GM11168 (cell line): ENCODE measurements around the gene ACVR1.

Experiments
- in situ Hi-C: fragments of 300-500 bp; cut with MboI; formaldehyde crosslinking; loops from one replicate; pipeline ENCODE4 v1.12.0; 2022; ENCODE audit warnings: low sequenced_read_pairs; ENCODE audit not compliant: unreplicated experiment

Gene ACVR1

DNA sequence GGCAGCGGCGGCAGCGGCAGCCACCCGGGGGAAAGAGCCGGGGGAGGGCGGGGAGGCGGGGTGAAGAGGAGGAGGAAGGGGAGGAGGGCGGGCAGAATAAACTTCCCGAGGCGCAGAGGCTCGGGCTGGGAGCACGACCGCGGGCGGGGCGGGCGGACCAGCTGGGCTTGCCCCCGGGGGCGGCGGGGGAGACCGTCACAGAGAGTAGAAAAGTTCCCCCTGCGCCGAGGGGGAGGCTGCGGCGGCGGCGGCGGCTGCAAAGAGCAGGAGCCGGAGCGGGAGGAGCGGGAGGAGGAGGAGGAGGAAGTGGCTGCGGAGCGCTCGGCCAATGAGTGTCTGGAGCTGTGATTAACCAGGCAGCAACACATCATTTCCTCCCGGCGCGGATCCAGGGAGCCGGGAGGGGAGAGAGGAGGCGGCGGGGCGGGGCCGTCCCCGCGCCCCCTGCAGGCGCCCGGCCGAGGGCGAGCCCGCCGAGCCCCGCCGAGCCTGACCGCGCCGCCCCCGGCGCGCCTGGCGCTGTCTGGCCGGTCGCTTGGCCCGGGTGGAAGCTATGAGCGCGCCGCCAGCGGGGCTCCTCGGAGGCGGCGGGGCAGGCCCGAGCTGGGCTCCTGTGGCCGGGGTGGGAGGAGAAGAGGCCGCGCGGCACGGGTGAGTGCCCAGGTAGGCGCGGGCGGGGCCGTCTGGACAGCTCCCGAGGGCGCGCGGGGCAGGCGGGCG is at the start of gene ACVR1:
ACVR1 (minus strand) TSS at position 265 of the 720 bp plus-strand sequence. CDS start 76,837 bp downstream, outside the sequence.
- in situ Hi-C loops, result no loop called here

DNA sequence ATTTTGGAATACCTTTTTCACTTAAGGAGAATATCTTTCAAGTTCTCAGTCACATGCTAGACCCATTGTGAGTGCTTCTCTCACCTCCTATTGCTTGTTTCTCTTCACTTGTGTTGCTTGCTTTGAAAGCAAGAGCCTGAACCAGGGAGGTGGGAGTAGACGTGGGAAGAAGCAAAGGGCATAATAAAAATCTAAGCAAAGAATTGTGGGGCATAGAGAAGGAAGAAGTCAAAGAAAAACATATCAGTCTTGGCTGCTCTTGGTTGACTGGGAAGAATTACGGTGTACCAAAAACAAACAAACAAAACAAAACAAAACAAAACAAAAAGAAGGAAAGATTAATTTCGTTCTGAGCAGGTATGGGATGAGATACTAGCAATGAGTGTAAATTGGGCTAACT is 48.9 kb upstream of the ACVR1 start:
- in situ Hi-C loops, result no loop called here

DNA sequence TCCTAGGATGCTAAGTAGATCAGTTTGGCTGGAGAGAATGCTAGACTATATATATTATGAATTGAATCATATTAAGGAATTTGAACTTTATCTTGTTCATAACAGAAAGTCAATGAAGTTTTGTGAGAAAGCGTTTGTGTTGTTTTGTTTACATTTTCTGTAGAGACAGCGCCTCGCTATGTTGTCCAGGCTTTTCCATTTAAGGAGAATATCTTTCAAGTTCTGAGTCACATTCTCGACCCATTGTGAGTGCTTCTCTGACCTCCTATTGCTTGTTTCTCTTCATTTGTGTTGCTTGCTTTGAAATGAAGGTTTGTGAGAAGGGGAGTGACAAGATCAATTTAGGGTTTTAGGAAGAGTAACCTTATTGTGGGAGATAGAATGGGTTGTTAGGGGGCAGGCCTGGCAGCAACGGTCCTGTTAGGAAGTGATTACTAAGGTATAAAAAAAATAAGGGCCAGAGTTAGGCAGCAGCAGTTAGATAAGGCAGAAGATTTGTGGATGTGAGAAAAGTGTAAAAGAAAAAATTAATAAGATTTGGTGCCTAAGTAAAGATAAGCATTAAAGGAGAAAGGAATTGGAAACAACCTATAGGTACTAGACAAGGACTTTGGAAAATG is 47.6 kb upstream of the ACVR1 start:
- in situ Hi-C loops, result no loop called here

DNA sequence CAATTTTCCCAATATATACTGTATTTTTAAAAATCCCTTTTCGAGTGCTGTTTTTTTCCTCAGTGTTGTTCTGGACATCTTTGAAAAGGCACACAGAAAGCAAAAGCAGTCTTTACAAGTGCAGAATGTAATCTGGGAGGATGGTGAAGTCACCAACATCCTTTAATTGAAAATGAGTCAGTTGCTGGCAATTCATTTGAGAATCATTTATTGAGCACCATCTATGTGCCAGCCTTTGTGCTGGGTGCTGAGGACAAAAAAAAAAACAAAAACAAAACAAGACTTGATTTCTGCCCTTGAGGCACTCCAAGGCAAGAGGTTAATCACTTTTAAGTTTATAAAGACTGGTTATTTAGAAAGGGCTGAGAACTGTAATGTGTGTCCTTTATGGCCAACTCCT is 46.7 kb upstream of the ACVR1 start:
- in situ Hi-C loops, result no loop called here

DNA sequence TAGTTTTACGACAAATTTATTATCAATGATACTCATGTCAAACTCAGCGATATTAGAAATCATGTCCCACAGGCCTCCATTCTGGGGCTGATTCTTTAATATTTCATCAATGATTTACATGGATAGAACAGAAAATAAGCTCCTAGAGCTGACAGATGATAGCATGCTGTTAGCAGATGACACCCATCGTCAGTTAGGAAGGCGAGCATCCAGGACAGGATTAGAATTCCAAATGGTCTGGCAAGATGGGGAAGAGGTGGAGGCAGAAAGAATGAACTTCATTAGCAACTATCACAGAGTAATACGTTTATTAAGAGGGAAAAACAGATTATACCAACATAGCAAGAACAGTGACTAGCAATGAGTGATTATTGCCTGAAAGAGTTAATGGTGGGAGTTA is 46.2 kb upstream of the ACVR1 start:
- in situ Hi-C loops, result no loop called here

DNA sequence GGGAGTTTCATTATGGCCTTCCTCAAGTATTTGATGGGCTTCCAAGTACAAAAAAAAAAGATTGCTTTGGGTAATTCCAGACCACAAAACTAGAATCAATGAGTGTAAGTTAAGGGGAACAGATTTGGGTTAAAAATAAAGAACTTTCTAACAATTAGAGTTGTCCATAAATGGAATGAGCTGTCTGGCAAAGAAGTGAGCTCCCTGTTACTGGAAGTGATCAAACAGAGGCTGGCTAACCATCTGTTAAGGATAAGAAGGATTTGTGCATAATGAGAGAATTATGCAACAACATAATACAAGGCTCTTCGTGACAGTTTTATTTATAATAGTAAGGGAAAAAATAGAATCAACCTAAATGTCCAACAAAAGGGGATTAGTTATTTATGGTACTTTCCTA is 44.6 kb upstream of the ACVR1 start:
- in situ Hi-C loops, result no loop called here

DNA sequence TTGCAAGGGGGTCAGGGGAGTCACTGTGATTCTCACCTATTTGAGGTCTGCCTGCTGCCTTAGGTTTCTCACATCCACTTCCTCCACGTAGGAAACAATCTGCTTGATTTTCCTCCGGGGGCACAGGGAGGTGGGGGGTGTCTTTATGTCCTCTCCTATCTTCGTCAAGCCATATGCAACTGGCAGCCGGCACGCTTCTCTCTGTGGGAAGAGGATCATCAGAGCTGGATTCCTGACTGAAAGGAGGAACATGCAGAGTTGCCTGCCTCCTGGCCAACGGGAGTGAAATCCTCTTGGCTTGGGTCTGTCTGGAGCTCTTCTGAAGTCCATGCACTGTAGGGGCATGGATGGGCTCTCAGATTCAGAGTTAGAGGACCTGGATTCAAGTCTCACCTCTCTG is 43.1 kb upstream of the ACVR1 start:
- in situ Hi-C loops, result no loop called here

DNA sequence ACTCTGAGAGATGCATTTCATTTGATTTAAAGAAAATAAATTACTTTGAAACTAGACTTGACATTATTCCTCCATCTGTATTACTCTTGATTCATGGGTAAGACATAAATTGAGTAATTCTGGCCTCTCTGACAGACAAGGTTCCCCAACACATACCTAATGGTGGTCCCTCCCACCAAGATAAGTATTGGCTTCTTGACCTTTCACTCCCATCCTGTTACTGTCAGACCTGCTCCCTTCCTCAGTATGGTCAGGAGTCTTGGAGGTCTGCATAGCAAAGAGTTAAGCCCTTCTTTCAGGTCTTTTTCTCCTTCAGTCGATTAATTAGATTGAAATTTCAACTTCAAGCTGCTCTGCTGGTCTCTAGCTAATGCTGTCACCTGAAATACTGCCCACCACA is 42.2 kb upstream of the ACVR1 start:
- in situ Hi-C loops, result no loop called here

DNA sequence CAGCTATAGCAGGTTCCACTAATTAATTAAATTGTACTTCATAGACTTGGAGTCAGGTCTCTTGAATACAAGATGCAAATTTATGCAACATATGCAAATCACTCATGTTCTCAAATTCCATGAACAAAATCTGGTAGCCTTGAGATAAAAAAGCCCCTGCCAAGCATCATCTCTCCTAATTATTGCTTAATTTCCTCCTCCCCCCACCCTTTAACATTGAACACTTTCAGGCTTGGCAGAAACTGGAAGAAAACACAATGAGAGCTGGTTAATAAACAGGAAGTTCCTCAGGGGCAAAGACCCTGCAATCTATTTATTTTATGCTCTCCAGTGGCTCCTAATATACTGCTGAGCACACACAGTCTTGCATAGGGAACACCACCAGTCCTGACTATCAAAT is 35.6 kb upstream of the ACVR1 start:
- in situ Hi-C loops, result no loop called here

DNA sequence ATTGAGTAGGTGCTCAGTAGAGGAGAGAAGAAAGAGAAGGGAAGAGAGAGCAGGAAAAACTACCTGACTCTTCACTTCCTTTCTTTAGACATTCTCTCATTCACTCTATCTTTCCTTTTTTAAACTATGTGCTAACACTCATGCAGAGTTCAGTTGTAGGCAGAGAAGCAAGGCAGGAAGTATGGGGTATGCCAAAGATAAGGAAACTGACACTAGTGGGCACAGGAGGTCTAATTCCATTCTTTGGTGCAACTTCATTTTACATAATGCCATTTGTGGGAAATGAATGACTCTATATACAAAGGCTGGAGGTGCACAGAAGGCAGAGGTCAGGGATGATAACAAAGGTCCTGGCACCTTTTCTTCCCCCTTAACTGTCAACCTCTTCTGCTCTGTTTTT is 35.1 kb upstream of the ACVR1 start:
- in situ Hi-C loops, result no loop called here

DNA sequence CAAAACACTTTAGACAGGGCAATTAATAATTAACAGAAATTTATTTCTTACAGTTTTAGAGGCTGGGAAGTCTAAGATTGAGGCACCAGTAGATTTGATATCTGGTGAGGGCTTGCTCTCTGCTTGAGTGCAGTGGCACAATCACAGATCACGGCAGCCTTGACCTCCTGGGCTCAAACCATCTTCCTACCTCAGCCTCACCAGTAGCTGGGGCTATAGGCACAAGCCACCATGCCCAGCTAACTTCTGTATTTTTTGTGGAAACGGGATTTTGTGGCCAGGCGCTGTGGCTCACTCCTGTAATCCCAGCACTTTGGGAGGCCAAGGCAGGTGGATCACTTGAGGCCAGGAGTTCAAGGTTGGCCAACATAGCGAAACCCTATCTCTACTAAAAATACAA is 29.0 kb upstream of the ACVR1 start:
- in situ Hi-C loops, result no loop called here

DNA sequence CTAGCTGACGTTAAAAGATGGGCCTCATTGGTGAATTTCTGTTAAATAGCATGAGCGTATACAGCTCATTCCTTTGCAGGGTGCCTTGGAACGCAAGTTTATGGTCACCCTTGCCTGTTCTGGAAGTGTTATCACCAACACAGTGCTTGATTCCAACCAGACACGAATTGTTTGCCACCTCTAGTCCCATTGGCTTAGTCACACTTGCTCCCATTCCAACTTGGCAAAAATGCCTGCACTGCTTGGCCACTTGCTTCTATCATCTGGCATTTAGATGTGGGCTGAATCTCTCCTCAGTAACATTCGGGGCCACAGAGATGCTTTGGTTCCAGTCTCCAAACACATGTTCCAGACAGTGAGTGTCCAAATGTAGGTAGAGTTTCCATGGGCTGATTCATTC is 27.5 kb upstream of the ACVR1 start:
- in situ Hi-C loops, result no loop called here

DNA sequence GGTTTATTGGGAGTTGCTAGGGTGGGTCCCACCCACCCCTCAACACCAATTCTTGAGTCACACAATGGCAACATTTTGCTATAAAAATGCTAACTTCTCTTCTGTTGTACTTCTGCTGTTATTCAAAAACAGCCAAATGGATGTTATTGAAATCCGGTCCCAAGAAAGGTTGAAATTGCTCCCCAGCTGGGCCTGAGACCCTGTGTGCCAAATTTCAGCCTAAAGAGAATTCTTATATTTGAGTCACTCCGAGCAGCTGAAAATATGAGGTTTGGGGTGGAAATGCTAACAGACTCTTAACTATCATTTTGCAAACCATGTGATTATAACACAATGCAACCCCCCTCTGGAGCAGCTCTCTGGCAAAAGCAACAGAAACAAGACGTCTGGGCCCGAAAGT is 27.0 kb upstream of the ACVR1 start:
- in situ Hi-C loops, result no loop called here

DNA sequence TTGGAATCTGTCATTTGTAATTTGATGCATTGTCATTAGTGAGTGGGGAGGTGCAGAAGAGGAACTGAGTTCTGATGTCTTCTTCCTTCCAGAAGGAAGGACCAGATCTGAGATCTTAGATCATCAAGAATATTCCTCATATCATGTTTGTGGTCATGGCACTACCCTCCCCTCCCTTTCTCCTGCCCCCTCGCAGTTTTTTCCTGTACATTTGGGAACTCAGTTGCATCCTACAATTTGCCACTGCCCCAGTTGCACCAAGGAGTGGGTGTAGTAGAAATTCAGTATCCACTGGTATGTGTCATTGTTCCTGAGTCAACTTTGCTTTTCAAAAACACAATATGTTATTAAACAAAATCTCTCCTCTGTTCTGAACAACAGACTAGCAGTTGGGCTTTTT is 26.6 kb upstream of the ACVR1 start:
- in situ Hi-C loops, result no loop called here

DNA sequence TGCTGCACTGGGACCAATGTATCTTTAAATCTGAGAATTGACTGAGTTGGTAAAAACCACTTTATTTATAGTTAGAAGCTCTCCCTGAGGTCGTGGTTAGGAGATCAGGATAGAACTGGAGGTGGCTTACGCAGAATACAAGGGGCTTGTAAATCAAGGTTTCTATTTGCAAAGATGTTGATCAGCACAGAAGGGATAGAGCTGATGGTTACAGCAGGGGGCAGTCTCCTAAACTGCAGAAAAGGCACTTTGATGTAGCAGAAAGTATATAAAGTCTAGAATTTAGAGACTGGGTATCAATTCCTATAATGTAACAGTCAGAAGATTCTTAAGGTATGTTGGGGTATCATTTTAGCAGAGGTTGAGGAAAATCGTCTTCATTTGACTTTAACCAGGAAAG is 25.2 kb upstream of the ACVR1 start:
- in situ Hi-C loops, result no loop called here

DNA sequence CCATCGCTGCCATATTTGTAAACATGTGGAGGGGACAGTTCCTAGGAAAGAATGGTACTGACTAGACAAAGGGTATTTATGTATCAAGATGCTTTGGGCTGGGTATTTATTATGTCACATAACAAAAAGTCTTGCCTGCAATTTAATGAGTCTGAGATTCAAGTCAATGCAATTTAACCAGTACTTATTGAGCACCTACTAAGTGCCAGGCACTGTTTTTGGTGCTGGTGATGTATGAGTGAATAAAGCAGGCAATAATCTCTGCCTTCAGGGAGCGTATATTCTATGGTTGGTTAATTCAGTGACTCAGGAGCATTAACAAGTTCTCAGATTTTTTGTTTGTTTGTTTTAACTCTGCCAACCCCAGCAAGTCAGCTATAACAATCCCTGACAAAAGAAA is 24.6 kb upstream of the ACVR1 start:
- in situ Hi-C loops, result no loop called here

DNA sequence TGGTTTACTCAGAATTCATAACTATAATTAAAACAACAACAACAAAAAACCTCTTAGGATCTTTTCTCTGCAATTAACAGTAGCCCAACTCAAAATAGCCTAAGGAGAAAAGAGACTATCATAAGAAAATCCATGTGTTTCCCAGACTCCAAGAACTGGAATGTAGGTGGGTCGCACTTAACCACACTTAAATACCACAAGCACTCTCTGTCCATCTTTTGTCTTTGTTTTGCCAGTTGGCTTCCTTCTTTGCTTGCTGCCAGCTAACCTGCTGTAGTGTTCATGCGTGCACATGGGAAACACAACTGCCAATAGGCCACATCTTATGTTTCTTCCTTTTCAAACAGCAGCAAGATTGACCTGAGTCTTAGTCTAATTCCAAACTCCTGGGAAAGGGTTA is 24.1 kb upstream of the ACVR1 start:
- in situ Hi-C loops, result no loop called here

DNA sequence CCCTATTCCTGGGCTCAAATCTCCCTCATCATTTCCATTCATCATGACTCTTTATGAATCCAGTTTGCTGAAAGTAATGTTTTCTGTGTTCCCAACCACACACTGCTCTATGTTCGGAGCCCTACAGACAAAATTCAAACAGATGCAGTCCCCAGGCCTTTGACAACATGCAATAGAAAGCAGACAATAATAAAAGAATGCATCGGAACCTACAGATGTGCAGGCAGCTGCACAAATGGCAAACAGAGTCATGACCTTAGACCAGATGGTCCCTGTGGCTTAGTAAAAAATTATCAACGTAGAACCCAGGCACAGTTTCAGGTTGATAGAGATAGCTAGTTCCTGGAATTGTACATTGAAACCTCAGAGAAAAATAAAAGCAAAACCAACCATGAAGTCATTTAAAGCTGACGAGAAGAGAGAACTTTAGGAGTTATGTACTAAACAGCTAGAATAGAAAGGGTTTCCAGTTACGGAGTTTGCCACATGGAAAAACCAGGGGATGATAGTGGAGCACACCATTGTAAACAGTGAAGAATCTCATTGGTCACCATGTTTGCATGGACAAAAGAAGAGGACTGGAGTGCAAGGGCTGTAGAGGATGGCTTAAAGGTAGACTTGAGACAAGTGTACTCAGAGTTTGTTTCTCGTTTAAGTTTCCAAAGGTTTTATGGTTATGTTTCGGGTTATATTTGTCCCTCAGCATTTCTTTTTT is 23.2 kb upstream of the ACVR1 start:
- in situ Hi-C loops, result no loop called here

DNA sequence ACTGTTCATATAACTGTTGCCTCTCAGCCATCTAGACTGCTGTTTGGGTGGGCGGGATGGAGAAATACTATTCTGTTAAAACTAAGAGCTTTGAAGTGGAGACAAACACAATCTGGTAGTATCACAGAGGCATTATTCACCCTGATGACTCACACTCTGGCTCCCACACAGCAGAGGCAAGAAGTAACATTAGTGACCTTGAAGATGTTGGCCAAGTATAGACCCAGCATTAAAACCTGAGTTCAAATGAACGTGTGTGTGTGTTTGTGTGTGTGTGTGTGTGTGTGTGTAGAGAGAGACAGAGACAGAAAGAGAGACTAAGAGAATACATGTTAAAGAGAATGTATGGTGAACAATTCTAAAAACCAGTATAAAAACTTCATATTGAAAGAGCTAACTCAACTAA is 22.5 kb upstream of the ACVR1 start:
- in situ Hi-C loops, result no loop called here

DNA sequence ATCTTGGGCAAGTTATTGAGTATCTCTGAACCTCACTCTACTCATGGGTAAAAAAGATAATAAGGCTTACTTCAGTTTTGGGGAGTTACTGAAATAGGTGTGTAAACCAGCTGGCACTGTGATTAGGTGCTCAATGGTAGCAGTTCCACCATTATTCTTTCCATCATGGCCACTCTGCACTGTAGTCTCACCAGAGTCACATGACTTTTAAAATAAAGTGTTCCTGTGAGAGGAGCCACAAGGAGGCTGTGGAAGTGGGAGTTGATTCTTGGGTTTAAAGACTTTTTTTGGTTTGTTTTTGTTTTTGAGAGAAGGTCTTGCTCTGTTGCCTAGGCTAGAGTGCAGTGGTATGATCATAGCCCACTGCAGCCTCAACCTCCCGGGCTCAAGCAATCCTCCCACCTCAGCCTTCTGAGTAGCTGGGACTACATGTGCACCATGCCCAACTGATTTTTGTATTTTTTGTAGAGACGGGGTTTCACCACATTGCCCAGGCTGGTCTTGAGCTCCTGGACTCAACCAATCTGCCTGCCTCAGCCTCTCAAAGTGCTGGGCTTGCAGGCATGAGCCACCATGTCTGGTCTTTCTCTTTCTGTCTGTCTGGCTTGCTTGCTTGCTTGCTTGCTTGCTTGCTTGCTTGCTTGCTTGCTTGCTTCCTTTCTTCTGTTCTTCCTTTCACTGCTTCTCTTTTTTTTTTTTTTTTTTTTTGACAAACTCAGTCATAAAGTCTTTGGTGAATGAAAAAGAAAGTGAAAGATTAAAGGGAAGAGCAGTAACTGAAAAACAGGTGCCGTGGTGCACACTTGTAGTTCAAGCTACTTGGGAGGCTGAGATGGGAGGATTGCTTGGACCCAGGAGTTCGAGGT is 21.2 kb upstream of the ACVR1 start:
- in situ Hi-C loops, result no loop called here

DNA sequence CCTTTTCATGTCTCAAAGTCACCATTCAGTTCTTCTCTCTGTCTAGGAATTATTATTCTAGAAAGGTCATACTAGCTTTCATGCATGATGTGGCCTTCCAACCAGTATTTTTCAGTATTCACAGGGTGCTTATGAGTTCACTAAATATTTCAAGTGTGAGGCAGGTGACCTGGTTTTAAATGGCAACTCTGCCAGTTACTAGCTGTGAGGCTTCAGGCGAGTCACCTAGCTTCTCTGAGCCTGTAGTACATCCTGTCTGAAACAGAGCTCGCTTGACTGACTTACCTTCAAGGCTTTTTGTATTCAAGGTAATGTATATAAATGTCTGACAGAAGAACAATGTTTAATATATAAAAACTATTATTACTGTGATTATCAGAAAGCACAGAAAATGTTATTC is 19.4 kb upstream of the ACVR1 start:
- in situ Hi-C loops, result no loop called here
